SJSA1 (cell line): ENCODE results near the gene TOB1. TPM values are rescaled to one million over a fixed set of nuclear protein-coding genes. Genes with fewer than 3 reads are reported as not detected.
"Not testable (repeated sequence)": the region's sequence is repeated elsewhere in the genome, so short reads cannot be mapped to it uniquely, and the experiment has no call there.

Source experiments
- DNase-seq, 2 experiments: peaks; one replicate each; pipeline ENCODE4 v3.0.0-alpha.2; 2015 to 2020; ENCODE audit warnings: low spot score in 2 of 2, low read depth in 1 of 2
- H3K27ac ChIP-seq: fragments of 250-450 bp; sonication (Bioruptor Pico); 2 replicates; pipeline ENCODE4 v1.5.1; 2020; ENCODE audit warnings: mild to moderate bottlenecking, moderate library complexity
- H3K27me3 ChIP-seq: fragments of 250-450 bp; sonication (Bioruptor Pico); replicated peaks from 2 replicates; pipeline ENCODE4 v1.5.1; 2020; ENCODE audit warnings: mild to moderate bottlenecking, moderate library complexity
- H3K36me3 ChIP-seq: fragments of 250-450 bp; sonication (Bioruptor Pico); 2 replicates; pipeline ENCODE4 v1.5.1; 2020; ENCODE audit warnings: mild to moderate bottlenecking
- H3K4me1 ChIP-seq: fragments of 250-450 bp; sonication (Bioruptor Pico); replicated peaks from 2 replicates; pipeline ENCODE4 v1.6.1; 2021; ENCODE audit warnings: mild to moderate bottlenecking
- H3K4me3 ChIP-seq: fragments of 250-450 bp; sonication (Bioruptor Pico); 2 replicates; pipeline ENCODE4 v1.5.1; 2020; ENCODE audit warnings: mild to moderate bottlenecking
- H3K9me3 ChIP-seq: fragments of 250-450 bp; sonication (Bioruptor Pico); replicated peaks from 2 replicates; pipeline ENCODE4 v1.5.1; 2020; ENCODE audit warnings: mild to moderate bottlenecking
- total RNA-seq: library from RNA; depleted of rRNA; stranded (reverse); fragments of >200 nt; shearing (Covaris generic); gene quantifications from 2 replicates; pipeline ENCODE4 v1.2.3, GENCODE V29; 2014

The TOB1 gene
- total RNA-seq, 1 experiment from 2014 or later = 3.1 TPM

DNA sequence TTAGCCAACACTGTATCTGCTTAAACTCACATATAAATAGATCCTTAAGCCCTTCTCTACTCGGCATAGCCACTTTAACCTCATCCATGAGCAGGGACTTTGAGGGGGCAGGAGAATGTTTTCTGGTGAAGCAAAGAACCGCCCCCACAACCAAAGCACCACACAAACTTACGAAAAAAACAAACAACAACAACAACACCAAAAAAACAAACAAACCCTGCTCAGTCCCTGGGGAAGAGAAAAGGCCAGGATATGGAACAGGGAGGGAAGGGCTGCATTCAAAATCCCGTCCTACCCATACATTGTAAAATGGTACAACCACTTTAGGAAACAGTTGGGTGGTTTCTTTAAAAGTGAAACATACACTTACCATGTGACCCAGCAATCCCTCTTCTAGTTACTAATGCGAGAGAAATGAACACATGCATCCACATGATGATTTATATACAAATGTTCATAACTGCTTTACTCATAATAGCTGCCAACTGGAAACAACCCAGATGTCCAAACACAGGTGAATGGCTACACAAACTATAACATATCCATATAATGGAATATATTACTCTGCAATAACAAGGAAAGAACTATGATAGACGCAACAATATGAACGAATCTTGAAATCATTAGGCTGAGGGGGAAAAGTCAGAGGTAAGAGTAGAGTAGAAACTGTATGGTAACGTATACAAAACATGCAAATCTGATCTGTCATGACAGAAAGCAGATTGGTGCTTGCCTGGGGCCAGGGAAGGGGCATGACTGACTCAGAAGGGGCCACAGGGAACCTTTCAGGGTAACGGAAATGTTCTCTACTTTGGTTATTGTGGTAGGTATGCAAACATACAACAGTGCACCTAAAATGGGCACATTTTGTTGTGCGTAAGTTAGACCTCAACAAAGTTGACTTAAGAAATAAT lies 37.7 kb upstream of the TOB1 start:
- H3K9me3 ChIP-seq = no peaks in the 10 kb centered on the region
- H3K4me3 ChIP-seq = no peak overlapping the region
- H3K27me3 ChIP-seq = no peaks in the 10 kb centered on the region
- no peaks in the 10 kb centered on the region for H3K4me1 ChIP-seq
- no peaks in the 10 kb centered on the region for H3K36me3 ChIP-seq
- no peak for DNase-seq
- H3K27ac ChIP-seq = no peak overlapping the region

DNA sequence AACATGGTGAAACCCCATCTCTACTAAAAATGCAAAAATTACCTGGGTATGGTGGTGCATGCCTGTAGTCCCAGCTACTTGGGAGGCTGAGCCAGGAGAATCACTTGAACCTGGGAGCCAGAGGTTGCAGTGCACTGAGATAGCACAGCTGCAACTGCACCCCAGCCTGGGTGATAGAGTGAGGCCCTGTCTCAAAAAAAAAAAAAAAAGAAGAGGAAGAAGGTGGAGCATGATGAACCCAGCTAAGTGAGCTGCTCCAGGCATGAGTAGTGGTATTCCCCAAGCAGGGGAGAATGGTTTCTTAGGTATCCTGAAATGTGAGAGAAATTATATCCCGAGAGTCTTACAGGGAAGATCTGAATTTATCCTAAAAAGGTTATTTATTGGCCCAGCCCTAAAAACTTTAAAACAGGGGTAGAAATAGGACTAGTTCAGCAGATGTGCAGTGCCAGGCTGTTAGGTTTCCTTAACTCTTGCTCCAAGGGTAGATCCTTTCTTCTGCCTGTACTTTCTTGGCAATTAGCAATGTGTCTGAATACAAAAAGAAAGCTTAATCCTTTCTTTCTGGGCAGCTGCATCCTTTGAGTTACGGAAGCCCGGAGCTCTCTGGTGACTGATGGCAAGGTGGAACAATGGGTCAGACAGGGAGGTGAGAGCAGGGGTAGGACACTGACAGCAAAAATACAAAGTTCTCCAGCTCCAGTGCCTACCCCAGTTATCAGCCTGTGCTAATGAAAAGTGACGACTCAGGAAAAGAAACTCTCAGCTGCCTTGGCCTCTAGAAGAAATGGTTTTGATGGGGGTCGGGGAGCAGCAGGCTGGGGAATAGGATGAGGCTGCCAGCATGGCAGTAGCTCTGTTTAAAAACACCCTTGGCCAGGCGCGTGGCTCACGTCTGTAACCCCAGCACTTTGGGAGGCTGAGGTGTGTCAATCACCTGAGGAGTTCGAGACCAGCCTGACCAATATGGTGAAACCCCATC lies 36.5 kb upstream of the TOB1 start:
- no peaks in the 10 kb centered on the region for H3K36me3 ChIP-seq
- no peak for DNase-seq
- no peak overlapping the region for H3K4me3 ChIP-seq
- H3K27me3 ChIP-seq = no peaks in the 10 kb centered on the region
- H3K27ac ChIP-seq = no peak overlapping the region
- no peaks in the 10 kb centered on the region for H3K4me1 ChIP-seq
- H3K9me3 ChIP-seq = no peaks in the 10 kb centered on the region

DNA sequence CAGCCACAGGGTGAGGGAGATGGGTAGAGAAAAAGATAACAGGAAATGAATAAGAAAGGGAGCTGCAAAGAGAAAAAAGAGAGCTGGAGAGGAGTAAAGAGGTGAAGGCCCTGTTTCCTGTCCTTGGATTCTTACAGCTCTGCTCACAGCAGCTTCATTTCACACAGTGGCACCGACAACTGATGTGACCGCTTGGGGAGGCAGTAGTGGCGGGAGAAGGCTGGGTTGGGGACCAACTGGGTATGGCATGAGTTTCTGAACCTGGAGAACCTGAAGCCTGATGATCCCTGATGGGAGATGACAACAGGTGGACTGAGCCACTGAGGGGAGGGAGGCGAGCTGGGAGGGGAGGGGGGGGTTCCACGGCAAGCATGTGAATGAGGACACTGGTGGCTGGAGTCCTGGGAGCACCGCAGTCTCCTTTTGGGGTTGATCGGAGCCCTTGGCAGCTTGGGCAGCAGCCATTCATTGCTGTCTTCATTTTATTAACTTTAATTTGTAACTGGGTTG lies 34.3 kb upstream of the TOB1 start:
- DNase-seq = no peak
- Histone ChIP-seq H3K36me3 (no peaks in the 10 kb centered on the region), H3K27me3 (no peaks in the 10 kb centered on the region), H3K4me1 (no peaks in the 10 kb centered on the region), H3K9me3 (no peaks in the 10 kb centered on the region), H3K4me3 (no peak overlapping the region), H3K27ac (no peak overlapping the region)

DNA sequence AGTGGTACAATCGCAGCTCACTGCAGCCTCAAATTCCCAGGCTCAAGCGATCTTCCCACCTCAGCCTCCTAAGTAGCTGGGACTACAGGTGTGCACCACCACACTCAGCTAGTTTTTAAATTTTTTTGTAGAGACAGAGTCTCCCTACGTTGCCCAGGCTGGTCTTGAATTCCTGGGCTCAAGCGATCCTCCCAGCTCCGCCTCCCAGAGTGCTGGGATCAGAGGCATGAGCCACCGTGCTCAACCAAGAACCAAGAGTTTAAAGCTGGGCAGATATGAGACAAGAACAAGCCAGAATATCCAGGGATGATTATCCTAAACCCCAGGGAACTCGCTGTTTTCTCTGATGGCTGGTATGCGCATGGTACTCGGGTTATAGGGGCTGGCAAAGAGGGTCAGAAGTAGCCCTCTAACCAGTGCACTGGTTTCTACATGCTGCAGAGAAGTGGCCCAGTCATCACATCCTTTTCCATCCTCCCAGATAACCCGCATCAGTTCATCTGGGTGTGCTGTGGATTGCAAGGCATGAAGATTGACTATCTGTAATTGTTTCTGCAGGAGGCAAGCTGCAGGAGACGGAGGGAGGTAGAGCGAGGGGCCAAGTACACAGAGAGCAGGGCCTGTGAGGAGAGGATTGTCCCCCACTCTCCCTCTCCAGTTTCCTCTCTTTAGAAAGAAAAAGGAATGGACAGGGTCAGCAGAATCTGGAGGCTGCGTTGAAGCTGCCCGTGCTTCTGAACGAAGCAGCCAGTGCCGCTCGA lies 33.6 kb upstream of the TOB1 start:
- H3K9me3 ChIP-seq = no peaks in the 10 kb centered on the region
- H3K36me3 ChIP-seq = no peaks in the 10 kb centered on the region
- no peaks in the 10 kb centered on the region for H3K4me1 ChIP-seq
- no peak overlapping the region for H3K27ac ChIP-seq
- no peaks in the 10 kb centered on the region for H3K27me3 ChIP-seq
- no peak overlapping the region for H3K4me3 ChIP-seq
- no peak for DNase-seq

DNA sequence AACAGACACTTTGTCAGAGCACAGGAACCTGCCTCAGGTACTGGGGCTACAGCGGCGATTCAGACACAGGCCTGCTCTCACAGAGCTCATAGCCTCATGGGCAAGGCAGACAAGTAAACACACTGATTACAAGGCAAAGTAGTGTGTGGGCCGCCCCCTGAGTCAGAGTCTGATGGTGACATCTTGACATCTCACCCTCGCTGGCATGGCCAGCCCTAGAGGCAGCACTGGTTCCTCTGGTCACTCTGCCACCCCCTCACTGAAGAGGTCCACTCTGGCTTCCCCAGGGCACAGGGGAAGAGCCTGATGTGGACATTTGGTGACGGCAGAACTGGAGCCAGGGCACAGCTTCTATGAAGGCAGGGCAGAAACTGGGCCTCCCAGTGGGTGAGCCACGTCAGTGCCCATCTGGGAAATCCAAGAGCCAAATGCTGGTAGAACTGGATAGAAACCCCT lies 32.9 kb upstream of the TOB1 start:
- Histone ChIP-seq H3K27ac (no peak overlapping the region), H3K4me3 (no peak overlapping the region), H3K9me3 (no peaks in the 10 kb centered on the region), H3K4me1 (no peaks in the 10 kb centered on the region), H3K27me3 (no peaks in the 10 kb centered on the region), H3K36me3 (no peaks in the 10 kb centered on the region)
- no peak for DNase-seq

DNA sequence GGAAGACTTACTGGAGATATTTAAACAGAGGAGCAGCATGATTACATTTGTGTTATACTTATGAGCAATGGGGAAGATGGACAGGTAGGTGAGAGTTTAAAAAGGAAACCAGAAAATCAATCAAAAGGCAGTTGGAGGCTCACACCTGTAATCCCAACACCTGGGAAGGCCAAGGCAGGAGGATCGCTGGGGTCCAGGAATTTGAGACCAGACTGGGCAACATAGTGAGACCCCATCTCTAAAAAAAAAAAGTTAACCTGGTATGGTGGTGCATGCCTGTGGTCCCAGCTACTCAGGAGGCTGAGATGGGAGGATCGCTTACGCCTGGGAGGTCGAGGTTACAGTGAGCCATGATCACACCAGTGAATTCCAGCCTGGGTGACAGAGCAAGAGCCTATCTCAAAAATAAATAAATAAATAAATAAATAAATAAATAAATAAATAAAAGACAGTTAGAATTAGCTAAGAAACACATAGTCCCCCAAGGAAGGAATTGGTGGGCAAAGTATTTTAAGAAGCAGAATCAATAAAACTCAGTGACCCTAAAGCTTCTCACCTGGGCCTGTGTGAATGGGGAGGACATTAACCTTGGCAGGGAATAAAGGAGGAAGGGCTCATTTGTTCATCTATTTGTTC lies 32.3 kb upstream of the TOB1 start:
- DNase-seq = no peak
- Histone ChIP-seq H3K4me1 (no peaks in the 10 kb centered on the region; the same call in 1 of the 2 replicates), H3K36me3 (no peaks in the 10 kb centered on the region), H3K4me3 (no peak overlapping the region), H3K27me3 (no peaks in the 10 kb centered on the region), H3K9me3 (no peaks in the 10 kb centered on the region), H3K27ac (no peak overlapping the region)

DNA sequence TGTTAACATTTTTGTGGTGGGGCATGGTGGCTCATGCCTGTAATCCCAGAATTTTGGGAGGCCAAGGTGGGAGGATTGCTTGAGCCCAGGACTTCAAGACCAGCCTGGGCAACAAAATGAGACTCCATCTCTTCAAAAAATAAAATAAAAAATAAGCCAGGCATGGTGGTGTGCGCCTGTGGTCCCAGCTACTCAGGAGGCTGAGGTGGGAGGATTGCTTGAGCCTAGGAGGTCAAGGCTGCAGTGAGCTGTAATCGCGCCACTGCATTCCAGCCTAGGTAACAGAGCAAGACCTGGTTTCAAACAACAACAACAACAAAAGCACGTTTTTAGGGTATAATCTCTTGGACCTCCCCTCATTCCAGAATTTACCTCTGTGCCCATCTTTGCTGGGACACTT lies 28.4 kb upstream of the TOB1 start:
- not testable (repeated sequence) for H3K9me3 ChIP-seq, H3K27me3 ChIP-seq, DNase-seq, H3K4me3 ChIP-seq, H3K36me3 ChIP-seq, H3K4me1 ChIP-seq, H3K27ac ChIP-seq

DNA sequence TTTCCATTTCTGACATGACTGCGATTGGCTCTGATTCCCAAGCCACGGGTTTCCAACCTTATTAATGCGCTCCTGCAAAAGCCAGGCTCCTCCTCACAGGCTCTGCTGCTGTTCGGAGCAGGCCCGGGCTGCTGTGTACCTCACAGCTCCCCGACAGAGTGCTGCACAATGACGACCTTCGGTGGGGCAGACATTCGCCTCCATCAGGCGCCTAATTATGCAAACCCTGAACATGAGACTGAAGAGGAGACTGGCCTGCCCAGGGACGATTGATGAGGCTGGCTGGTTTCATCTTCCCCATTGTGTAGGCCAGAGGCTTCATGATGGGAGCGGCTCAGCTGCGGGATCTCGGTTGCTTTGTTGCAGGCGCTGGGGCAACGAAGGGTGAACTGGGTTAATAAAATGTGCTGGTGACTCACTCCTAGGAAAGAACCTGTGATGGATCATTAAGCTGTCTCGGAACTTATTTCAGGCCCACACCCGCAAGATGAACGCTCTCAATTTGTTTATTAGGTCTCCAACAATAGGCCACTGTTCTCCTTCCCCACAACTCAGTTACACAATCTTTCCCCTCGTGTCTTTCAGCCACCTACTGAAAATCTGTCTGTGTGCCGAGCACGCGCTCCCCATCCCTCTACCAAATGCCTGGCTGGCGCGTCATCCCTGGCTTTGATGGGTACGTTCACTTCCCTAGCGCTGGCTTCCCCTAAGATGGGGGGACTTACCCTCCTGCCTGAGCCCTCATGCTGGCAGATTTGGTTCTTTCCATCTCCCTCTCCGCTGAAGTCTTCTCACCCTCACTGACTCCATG lies 27.2 kb upstream of the TOB1 start:
- no peaks in the 10 kb centered on the region for H3K36me3 ChIP-seq
- DNase-seq = no peak
- no peak overlapping the region for H3K27ac ChIP-seq
- H3K27me3 ChIP-seq = peaks cover 6% of the 10 kb centered on the region; the same call in 1 of the 2 replicates
- H3K4me1 ChIP-seq = no peaks in the 10 kb centered on the region; the same call in 1 of the 2 replicates
- H3K9me3 ChIP-seq = no peaks in the 10 kb centered on the region; the same call in 1 of the 2 replicates
- no peak overlapping the region for H3K4me3 ChIP-seq

DNA sequence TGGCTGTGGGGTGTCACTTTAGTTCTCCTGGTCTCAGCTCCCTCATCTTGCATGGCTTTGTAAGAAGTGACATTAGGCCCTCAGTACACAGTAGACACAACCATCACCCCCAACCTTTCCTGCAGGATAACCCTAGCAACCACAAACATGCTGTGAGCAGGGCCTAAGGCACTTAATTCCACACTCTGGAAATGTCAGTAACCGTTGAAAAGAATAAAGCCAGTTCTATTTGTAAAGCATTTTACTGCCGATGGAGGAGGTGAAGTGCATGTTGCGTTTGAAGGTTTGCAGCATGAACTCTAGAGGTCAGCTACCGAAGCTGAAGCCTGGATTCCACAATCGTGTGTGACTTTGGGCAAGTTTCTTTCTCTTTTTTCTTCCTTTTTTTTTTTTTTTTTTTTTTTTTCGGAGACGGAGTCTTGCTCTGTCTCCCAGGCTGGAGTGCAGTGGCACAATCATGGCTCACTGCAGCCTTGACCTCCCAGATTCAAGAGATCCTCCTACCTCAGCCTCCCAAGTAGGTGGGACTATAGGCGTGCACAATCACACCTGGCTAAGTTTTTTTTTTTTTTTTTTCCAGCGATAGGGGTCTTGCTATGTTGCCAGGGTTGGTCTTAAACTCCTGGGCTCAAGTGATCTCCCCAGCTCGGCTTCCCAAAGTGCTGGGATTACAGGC lies 26.1 kb upstream of the TOB1 start:
- H3K9me3 ChIP-seq = no peaks in the 10 kb centered on the region; the same call in 1 of the 2 replicates
- no peak overlapping the region for H3K27ac ChIP-seq
- H3K4me1 ChIP-seq = no peaks in the 10 kb centered on the region; the same call in 1 of the 2 replicates
- H3K4me3 ChIP-seq = no peak overlapping the region
- DNase-seq = no peak
- H3K27me3 ChIP-seq = peaks cover 10% of the 10 kb centered on the region; the same call in 1 of the 2 replicates
- no peaks in the 10 kb centered on the region for H3K36me3 ChIP-seq

DNA sequence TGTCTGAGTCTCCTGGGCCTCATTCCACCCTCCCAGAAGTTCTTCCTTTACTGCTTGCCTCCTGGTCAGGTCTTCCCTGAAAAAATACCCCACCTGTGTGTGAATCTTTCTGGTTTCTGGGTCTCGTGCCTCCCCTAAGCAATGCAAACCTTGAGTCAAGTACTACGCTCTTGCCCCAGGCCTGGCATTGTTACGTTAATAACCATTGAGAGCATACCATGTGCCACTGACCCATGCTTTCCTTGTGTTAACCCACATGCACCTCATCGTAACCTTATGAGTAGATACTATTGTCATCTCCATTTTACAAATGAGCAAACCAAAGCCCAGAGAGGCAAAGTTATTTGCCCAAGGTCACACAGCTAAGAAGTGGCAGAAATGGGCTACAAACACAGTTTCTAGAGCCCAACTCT lies 25.4 kb upstream of the TOB1 start:
- no peak overlapping the region for H3K27ac ChIP-seq
- no peaks in the 10 kb centered on the region for H3K36me3 ChIP-seq
- no peak for DNase-seq

DNA sequence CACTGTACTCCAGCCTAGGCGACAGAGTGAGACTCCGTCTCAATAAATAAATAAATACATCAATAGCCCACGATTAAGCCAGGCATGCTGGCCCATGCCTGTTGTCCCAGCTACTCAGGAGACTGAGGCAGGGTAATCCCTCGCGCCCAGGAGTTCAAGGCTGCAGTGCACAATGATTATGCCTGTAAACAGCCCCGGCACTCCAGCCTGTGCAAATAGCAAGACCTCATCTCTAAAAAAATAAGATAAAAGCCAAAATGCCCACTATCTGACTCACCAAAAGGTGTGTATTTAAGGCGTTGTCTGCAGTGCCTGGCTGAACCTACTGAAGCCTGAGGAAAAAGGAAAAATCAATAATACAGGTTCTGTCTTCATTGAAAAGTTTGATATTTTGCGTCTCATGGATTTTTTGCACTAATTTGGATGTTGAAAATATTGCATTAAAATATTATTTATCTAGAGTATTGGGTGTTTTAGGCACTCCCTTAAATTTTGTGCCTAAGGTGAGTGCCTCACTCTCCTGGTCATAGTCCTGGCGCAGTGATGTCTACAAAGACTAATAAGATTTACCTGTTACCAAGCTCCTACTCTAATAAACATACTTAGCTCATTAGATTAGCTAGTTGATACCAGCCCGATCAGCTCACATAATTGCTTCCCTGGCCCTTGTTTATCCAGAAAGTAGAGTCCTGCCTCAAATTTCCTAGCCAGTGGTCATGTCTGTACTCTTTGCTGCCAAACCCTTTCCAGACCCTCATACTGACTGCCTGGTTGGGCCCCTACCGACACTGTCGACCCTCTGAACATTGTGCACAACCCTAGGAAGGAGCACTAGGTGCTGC lies 24.7 kb upstream of the TOB1 start:
- Histone ChIP-seq H3K4me1 (no peaks in the 10 kb centered on the region; the same call in 1 of the 2 replicates), H3K27me3 (peaks cover 10% of the 10 kb centered on the region; the same call in 1 of the 2 replicates), H3K36me3 (no peaks in the 10 kb centered on the region), H3K9me3 (no peaks in the 10 kb centered on the region; the same call in 1 of the 2 replicates), H3K27ac (no peak overlapping the region), H3K4me3 (no peak overlapping the region)
- no peak for DNase-seq

More for the DNA sequence above, 25.4 kb upstream of the TOB1 start:
- Histone ChIP-seq H3K9me3 (no peaks in the 10 kb centered on the region; the same call in 1 of the 2 replicates), H3K4me3 (no peak overlapping the region), H3K27me3 (peaks cover 10% of the 10 kb centered on the region; the same call in 1 of the 2 replicates), H3K4me1 (no peaks in the 10 kb centered on the region; the same call in 1 of the 2 replicates)
